HG03432 (cell line): ENCODE data around the gene IL17C.

Source experiments
- ATAC-seq: cut with Tn5 transposase; IDR thresholded peaks from one replicate; pipeline ENCODE4 v1.9.1; 2021; ENCODE audit warnings: mild to moderate bottlenecking, moderate library complexity; ENCODE audit not compliant: unreplicated experiment

IL17C gene

GRCh38 chr16:88642881-88643643 is 4.7 kb downstream of the IL17C start:
- ATAC-seq, result no peak

GRCh38 chr16:88643644-88643932 is 5.2 kb downstream of the IL17C start:
- no peak for ATAC-seq

GRCh38 chr16:88645455-88645854 is 7.1 kb downstream of the IL17C start:
- no peak for ATAC-seq

- no peak for ATAC-seq
Observed at GRCh38 chr16:88645941-88646340, 7.6 kb downstream of the IL17C start.

- ATAC-seq, result no peak
Observed at GRCh38 chr16:88646345-88647034, 8.1 kb downstream of the IL17C start.

- no peak for ATAC-seq
Observed at GRCh38 chr16:88647178-88648070, 9.1 kb downstream of the IL17C start.

- no peak for ATAC-seq
Observed at GRCh38 chr16:88649195-88649923, 11.0 kb downstream of the IL17C start.

- ATAC-seq, result peak; percentile 11
Observed at GRCh38 chr16:88649924-88650748, 11.8 kb downstream of the IL17C start.

- peak; percentile 71 for ATAC-seq
Observed at GRCh38 chr16:88650749-88651275, 12.4 kb downstream of the IL17C start, which contains the start of gene CYBA. TSS of gene CYBA (minus strand) at chr16:88651053. CDS start at chr16:88651013, 40 bp downstream.

- peak; percentile 76 for ATAC-seq
Observed at GRCh38 chr16:88651276-88651988, 13.1 kb downstream of the IL17C start.

- ATAC-seq, result peak; percentile 1
Observed at GRCh38 chr16:88651989-88652761, 13.8 kb downstream of the IL17C start.

GRCh38 chr16:88652762-88653063 is 14.3 kb downstream of the IL17C start:
- no peak for ATAC-seq

- ATAC-seq, result no peak
Observed at GRCh38 chr16:88653101-88653500, 14.7 kb downstream of the IL17C start.

- ATAC-seq, result no peak
Observed at GRCh38 chr16:88653596-88654362, 15.4 kb downstream of the IL17C start.

- no peak for ATAC-seq
Observed at GRCh38 chr16:88654363-88655052, 16.1 kb downstream of the IL17C start.

- no peak for ATAC-seq
Observed at GRCh38 chr16:88655053-88655732, 16.8 kb downstream of the IL17C start.
